Measurements from ENCODE around the gene PLCG1.

Gene PLCG1

GRCh38 chr20:41098703-41099250 lies 38.6 kb upstream of the PLCG1 start:
- H3K4me3 ChIP-seq (ENCODE audit: low read depth, low read length), result no peak overlapping the region
- TF ChIP-seq CTCF (conservative IDR thresholded peaks at IDR 0.05; ENCODE audit: low read depth, low read length), result no peak
- DNase-seq (ENCODE audit: low read depth), result peak; percentile 69

GRCh38 chr20:41100001-41100480 lies 37.3 kb upstream of the PLCG1 start:
- no peak for DNase-seq (ENCODE audit: low read depth)
- TF ChIP-seq CTCF (conservative IDR thresholded peaks at IDR 0.05; ENCODE audit: low read depth, low read length), result no peak
- no peak overlapping the region for H3K4me3 ChIP-seq (ENCODE audit: low read depth, low read length)

DNA sequence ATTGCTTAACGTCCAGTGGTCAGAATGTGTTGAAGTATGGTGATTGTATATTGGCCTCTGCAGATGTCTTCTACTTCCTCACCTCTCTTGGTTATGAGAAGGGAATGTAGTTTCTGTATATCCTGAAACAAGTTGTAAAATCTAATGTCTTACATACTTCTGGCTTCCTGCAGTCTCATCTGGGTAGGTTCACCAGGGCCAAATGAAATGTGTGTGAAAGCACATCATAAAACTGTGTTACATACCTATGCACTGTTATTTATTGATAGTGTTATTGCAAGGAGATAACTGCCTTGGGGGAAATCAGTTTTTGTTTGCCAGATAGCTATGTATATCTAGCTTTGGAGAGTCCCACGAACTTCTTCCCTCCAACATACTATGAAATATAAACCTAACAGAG lies 35.7 kb upstream of the PLCG1 start:
- TF ChIP-seq CTCF (conservative IDR thresholded peaks at IDR 0.05; ENCODE audit: low read depth, low read length), result no peak
- H3K4me3 ChIP-seq (ENCODE audit: low read depth, low read length), result no peak overlapping the region
- DNase-seq (ENCODE audit: low read depth), result no peak

- H3K4me3 ChIP-seq (ENCODE audit: low read depth, low read length), result no peak overlapping the region
- no peak for DNase-seq (ENCODE audit: low read depth)
- no peak for TF ChIP-seq CTCF (conservative IDR thresholded peaks at IDR 0.05; ENCODE audit: low read depth, low read length)
Measured at GRCh38 chr20:41108531-41108930, 28.8 kb upstream of the PLCG1 start.

- H3K4me3 ChIP-seq (ENCODE audit: low read depth, low read length), result no peak overlapping the region
- DNase-seq (ENCODE audit: low read depth), result no peak
- TF ChIP-seq CTCF (conservative IDR thresholded peaks at IDR 0.05; ENCODE audit: low read depth, low read length), result no peak
Measured at GRCh38 chr20:41110012-41110411, 27.3 kb upstream of the PLCG1 start.

GRCh38 chr20:41110930-41111577 lies 26.3 kb upstream of the PLCG1 start:
- no peak for DNase-seq (ENCODE audit: low read depth)
- no peak for TF ChIP-seq CTCF (conservative IDR thresholded peaks at IDR 0.05; ENCODE audit: low read depth, low read length)
- H3K4me3 ChIP-seq (ENCODE audit: low read depth, low read length), result no peak overlapping the region

DNA sequence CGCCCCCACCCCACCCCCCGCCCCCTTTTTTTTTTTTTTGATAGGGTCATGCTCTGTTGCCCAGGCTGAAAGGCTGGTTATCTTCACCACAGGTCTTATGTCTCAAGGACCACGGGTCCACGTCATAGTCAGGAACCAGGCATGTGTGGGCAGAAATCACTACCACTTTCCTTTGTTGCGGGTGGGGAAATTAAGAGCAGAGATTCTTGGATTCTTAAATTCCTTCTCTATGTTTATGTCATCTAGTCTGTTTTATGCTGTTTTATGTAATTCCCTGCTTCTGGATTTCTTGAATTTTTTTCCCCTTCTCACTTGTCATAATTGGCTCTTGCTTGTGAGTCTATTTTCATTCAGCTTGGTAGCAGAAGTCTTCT lies 25.8 kb upstream of the PLCG1 start:
- DNase-seq (ENCODE audit: low read depth), result no peak

More for the DNA sequence above, 25.8 kb upstream of the PLCG1 start:
- no peak overlapping the region for H3K4me3 ChIP-seq (ENCODE audit: low read depth, low read length)
- no peak for TF ChIP-seq CTCF (conservative IDR thresholded peaks at IDR 0.05; ENCODE audit: low read depth, low read length)

All from choroid plexus epithelial cell (primary cell).